HEK293 (cell line): ENCODE data around the gene TCIRG1.
"Not testable (repeated sequence)": the region's sequence is repeated elsewhere in the genome, so short reads cannot be mapped to it uniquely, and the experiment has no call there.

ENCODE experiments used
- CTCF ChIA-PET: fragments of 350-600 bp; formaldehyde crosslinking; extraction: SDS; loops from one replicate; lab custom pipeline; 2021; ENCODE audit warnings: antibody characterized with exemption; lab: Yijun Ruan, JAX
- POLR2A ChIA-PET: fragments of 300-600 bp; formaldehyde crosslinking; extraction: SDS; loops from one replicate; lab custom pipeline; 2020; ENCODE audit warnings: antibody characterized with exemption, inconsistent platforms; lab: Yijun Ruan, JAX
- H3K27ac ChIP-seq: fragments of 200-500 bp; sonication (Bioruptor generic); 2 replicates; pipeline ENCODE4 v1.5.1; 2014; ENCODE audit warnings: low read depth, low read length, control low read depth, inconsistent platforms; ENCODE audit errors: extremely low read depth
- H3K36me3 ChIP-seq, 2 experiments: fragments of 200-500 bp in 1 of 2; sonication (Bioruptor generic) in 1 of 2; 1 replicate in 1 of 2; 2 replicates in 1 of 2; pipeline ENCODE4 v1.5.1; 2014 to 2017; ENCODE audit warnings: inconsistent platforms in 2 of 2, low read length in 2 of 2; ENCODE audit not compliant: control insufficient read depth in 2 of 2, insufficient read depth in 1 of 2
- H3K4me1 ChIP-seq: fragments of 200-500 bp; sonication (Bioruptor generic); 2 replicates; pipeline ENCODE4 v1.5.1; 2014; ENCODE audit warnings: mild to moderate bottlenecking, low read length, inconsistent platforms; ENCODE audit not compliant: control insufficient read depth, insufficient read depth
- H3K4me3 ChIP-seq: 2 replicates; pipeline ENCODE4 v1.5.1; 2011; ENCODE audit warnings: low read depth, mild to moderate bottlenecking, control low read depth, low read length, moderate library complexity
- H3K9me3 ChIP-seq: fragments of 200-500 bp; sonication (Bioruptor generic); 2 replicates; pipeline ENCODE4 v1.5.1; 2014; ENCODE audit warnings: low read depth, low read length, inconsistent platforms; ENCODE audit not compliant: control insufficient read depth, insufficient read depth
- GLI2 ChIP-seq: fragments of 450-650 bp; formaldehyde crosslinking; IDR thresholded peaks from 2 replicates; pipeline ENCODE4; 2017; ENCODE audit warnings: missing biosample characterization, missing genetic modification characterization, low read depth, borderline replicate concordance
- GLI4 ChIP-seq: fragments of 450-650 bp; formaldehyde crosslinking; IDR thresholded peaks from 2 replicates; pipeline ENCODE4 v1.5.1; 2016; ENCODE audit warnings: missing biosample characterization, missing genetic modification characterization
- PRDM1 ChIP-seq: fragments of 450-650 bp; formaldehyde crosslinking; IDR thresholded peaks from 2 replicates; pipeline ENCODE4; 2016; ENCODE audit warnings: missing biosample characterization, missing genetic modification characterization
- ZBTB48 ChIP-seq: fragments of 450-650 bp; formaldehyde crosslinking; IDR thresholded peaks from 2 replicates; pipeline ENCODE4 v1.5.1; 2016; ENCODE audit warnings: missing biosample characterization, missing genetic modification characterization
- ZBTB8A ChIP-seq: fragments of 450-650 bp; formaldehyde crosslinking; IDR thresholded peaks from 2 replicates; pipeline ENCODE4 v1.5.1; 2016; ENCODE audit warnings: missing biosample characterization, missing genetic modification characterization
- ZFP3 ChIP-seq: fragments of 450-650 bp; formaldehyde crosslinking; IDR thresholded peaks from 2 replicates; pipeline ENCODE4 v1.5.1; 2016; ENCODE audit warnings: low read depth, missing biosample characterization, missing genetic modification characterization
- ZNF19 ChIP-seq: fragments of 450-650 bp; formaldehyde crosslinking; IDR thresholded peaks from 2 replicates; pipeline ENCODE4; 2016; ENCODE audit warnings: missing biosample characterization, missing genetic modification characterization, low read depth
- ZNF202 ChIP-seq: fragments of 450-650 bp; formaldehyde crosslinking; IDR thresholded peaks from 2 replicates; pipeline ENCODE4 v1.5.1; 2016; ENCODE audit warnings: missing biosample characterization, missing genetic modification characterization, borderline replicate concordance
- ZNF214 ChIP-seq: fragments of 450-650 bp; formaldehyde crosslinking; IDR thresholded peaks from 2 replicates; pipeline ENCODE4 v1.5.1; 2017; ENCODE audit warnings: missing biosample characterization, mild to moderate bottlenecking, missing genetic modification characterization, borderline replicate concordance
- ZNF223 ChIP-seq: fragments of 450-650 bp; formaldehyde crosslinking; IDR thresholded peaks from 2 replicates; pipeline ENCODE4 v1.5.1; 2016; ENCODE audit warnings: missing biosample characterization, missing genetic modification characterization
- ZNF23 ChIP-seq: fragments of 450-650 bp; formaldehyde crosslinking; IDR thresholded peaks from 2 replicates; pipeline ENCODE4 v1.5.1; 2016; ENCODE audit warnings: missing biosample characterization, missing genetic modification characterization, borderline replicate concordance
- ZNF394 ChIP-seq: fragments of 450-650 bp; formaldehyde crosslinking; IDR thresholded peaks from 2 replicates; pipeline ENCODE4 v1.5.1; 2016; ENCODE audit warnings: missing biosample characterization, missing genetic modification characterization, mild to moderate bottlenecking, moderate library complexity, borderline replicate concordance
- ZNF561 ChIP-seq: fragments of 450-650 bp; IDR thresholded peaks from 2 replicates; pipeline ENCODE4 v1.5.1; 2018; ENCODE audit warnings: missing biosample characterization, missing genetic modification characterization, borderline replicate concordance
- ZNF600 ChIP-seq: fragments of 450-650 bp; formaldehyde crosslinking; IDR thresholded peaks from 2 replicates; pipeline ENCODE4 v1.5.1; 2016; ENCODE audit warnings: missing biosample characterization, missing genetic modification characterization
- ZNF785 ChIP-seq: fragments of 450-650 bp; formaldehyde crosslinking; IDR thresholded peaks from 2 replicates; pipeline ENCODE4 v1.5.1; 2016; ENCODE audit warnings: missing biosample characterization, missing genetic modification characterization
- ZNF830 ChIP-seq: fragments of 450-650 bp; IDR thresholded peaks from 2 replicates; pipeline ENCODE4 v1.5.0; 2018; ENCODE audit warnings: missing biosample characterization, missing genetic modification characterization, low read depth, mild to moderate bottlenecking, moderate library complexity
- ZSCAN5A ChIP-seq: fragments of 450-650 bp; formaldehyde crosslinking; IDR thresholded peaks from 2 replicates; pipeline ENCODE4 v1.5.1; 2016; ENCODE audit warnings: missing biosample characterization, missing genetic modification characterization
- TF ChIP-seq, protein P1 (sequence below): fragments of 450-650 bp; formaldehyde crosslinking; IDR thresholded peaks from 2 replicates; pipeline ENCODE4 v1.5.1; 2016; ENCODE audit warnings: missing biosample characterization, missing genetic modification characterization

The TCIRG1 gene

DNA sequence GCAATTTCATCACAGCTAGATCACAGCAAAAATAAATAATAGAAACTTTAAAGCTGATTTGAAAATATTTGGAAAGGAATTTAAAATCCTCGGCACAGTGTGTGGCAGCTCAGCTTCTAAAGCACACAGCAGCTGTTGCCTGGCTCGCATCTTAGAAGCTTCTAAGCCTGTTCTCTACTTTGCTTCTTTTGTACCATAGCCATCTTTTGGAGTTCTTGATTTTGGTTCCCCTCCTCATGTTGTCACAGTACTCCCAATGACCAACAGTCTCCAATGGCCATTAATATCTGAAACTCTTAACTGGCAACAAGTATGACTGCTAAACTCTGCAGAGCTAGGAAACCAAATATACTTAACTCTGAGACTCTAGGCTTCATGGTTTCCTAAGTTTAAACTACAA is 53.6 kb downstream of the TCIRG1 start:
- TF ChIP-seq ZNF394 (tag by site-specific recombination) (no peak), ZNF600 (no peak), ZBTB8A (tag by site-specific recombination) (no peak), ZNF223 (tag by site-specific recombination) (no peak), ZNF202 (no peak), ZBTB48 (tag by site-specific recombination) (no peak), ZSCAN5A (tag by site-specific recombination) (no peak), ZNF23 (no peak), PRDM1 (tag by site-specific recombination) (no peak), GLI2 (no peak), ZNF830 (tag by site-specific recombination) (no peak), ZNF19 (tag by site-specific recombination) (no peak), ZNF561 (tag by site-specific recombination) (no peak), ZNF785 (tag by site-specific recombination) (no peak)
- TF ChIP-seq, all 188 proteins: peak for 0
- Histone ChIP-seq H3K4me1 (no peaks in the 10 kb centered on the region), H3K36me3 (peaks cover 0 to 14% of the 10 kb centered on the region in 2 experiments; a peak in 1 of 3 replicates), H3K27ac (no peak overlapping the region), H3K4me3 (no peak overlapping the region), H3K9me3 (no peaks in the 10 kb centered on the region)
- POLR2A ChIA-PET, result no interaction called here
- CTCF ChIA-PET, result interaction anchor here (0.7 kb wide), 2 partner anchors 60 to 117 kb away, joined by 3 read pairs; no protein-coding TSS in a partner anchor

DNA sequence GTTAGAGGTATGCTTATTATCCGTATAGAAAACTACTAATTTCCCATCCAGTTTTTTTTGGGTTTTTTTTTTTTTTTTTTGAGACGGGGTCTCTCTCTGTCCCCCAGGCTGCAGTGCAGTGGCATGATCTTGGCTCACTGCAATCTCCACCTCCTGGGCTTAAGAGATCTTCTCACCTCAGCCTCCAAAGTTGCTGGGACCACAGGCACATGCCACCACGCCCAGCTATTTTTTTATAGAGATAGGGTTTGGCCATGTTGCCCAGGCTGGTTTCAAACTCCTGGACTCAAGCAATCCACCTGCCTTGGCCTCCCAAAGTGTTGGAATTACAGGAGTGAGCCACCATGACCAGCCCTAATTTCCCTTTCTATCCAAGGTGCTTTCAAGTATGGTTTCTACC is 54.1 kb downstream of the TCIRG1 start:
- H3K9me3 ChIP-seq, POLR2A ChIA-PET, H3K27ac ChIP-seq, CTCF ChIA-PET, H3K4me3 ChIP-seq, H3K4me1 ChIP-seq: not testable (repeated sequence)
- H3K36me3 ChIP-seq, result peaks cover 0 to 14% of the 10 kb centered on the region in 2 experiments; a peak in 1 of 3 replicates

- Histone ChIP-seq H3K4me3 (no peak overlapping the region), H3K36me3 (peaks cover 0 to 14% of the 10 kb centered on the region in 2 experiments; a peak in 1 of 3 replicates), H3K9me3 (no peaks in the 10 kb centered on the region), H3K27ac (no peak overlapping the region), H3K4me1 (no peaks in the 10 kb centered on the region)
- TF ChIP-seq, protein P1, sequence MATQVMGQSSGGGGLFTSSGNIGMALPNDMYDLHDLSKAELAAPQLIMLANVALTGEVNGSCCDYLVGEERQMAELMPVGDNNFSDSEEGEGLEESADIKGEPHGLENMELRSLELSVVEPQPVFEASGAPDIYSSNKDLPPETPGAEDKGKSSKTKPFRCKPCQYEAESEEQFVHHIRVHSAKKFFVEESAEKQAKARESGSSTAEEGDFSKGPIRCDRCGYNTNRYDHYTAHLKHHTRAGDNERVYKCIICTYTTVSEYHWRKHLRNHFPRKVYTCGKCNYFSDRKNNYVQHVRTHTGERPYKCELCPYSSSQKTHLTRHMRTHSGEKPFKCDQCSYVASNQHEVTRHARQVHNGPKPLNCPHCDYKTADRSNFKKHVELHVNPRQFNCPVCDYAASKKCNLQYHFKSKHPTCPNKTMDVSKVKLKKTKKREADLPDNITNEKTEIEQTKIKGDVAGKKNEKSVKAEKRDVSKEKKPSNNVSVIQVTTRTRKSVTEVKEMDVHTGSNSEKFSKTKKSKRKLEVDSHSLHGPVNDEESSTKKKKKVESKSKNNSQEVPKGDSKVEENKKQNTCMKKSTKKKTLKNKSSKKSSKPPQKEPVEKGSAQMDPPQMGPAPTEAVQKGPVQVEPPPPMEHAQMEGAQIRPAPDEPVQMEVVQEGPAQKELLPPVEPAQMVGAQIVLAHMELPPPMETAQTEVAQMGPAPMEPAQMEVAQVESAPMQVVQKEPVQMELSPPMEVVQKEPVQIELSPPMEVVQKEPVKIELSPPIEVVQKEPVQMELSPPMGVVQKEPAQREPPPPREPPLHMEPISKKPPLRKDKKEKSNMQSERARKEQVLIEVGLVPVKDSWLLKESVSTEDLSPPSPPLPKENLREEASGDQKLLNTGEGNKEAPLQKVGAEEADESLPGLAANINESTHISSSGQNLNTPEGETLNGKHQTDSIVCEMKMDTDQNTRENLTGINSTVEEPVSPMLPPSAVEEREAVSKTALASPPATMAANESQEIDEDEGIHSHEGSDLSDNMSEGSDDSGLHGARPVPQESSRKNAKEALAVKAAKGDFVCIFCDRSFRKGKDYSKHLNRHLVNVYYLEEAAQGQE (tag by site-specific recombination), result no peak
- TF ChIP-seq ZNF214 (tag by site-specific recombination) (no peak), ZNF19 (tag by site-specific recombination) (no peak), ZFP3 (tag by site-specific recombination) (no peak), GLI4 (tag by site-specific recombination) (no peak)
- ChIA-PET CTCF (no interaction called here), POLR2A (no interaction called here)
Observed at GRCh38 chr11:68093565-68093964, 54.7 kb downstream of the TCIRG1 start.
